H1 (cell line): ENCODE results near the gene COIL. TPM values are rescaled to one million over a fixed set of nuclear protein-coding genes. Genes with fewer than 3 reads are reported as not detected.

Source experiments
- CTCF ChIA-PET: fragments of 300-600 bp; sonication (Branson Sonifier 250); formaldehyde crosslinking; loops from one replicate; lab custom pipeline; 2021; ENCODE audit not compliant: partially characterized antibody; lab: Charles Lee
- POLR2A ChIA-PET: fragments of 300-600 bp; sonication (Branson Sonifier 250); formaldehyde crosslinking; loops from one replicate; lab custom pipeline; 2021; ENCODE audit warnings: inconsistent platforms; ENCODE audit not compliant: partially characterized antibody; lab: Charles Lee
- DNase-seq, 2 experiments: peaks; one replicate each; pipeline versions ENCODE4 v3.0.0 to v3.0.0-alpha.2; 2010 to 2022; ENCODE audit warnings: low spot score in 2 of 2, low read depth in 1 of 2, mixed read lengths in 1 of 2
- FAIRE-seq: peaks from 2 replicates; lab custom pipeline; 2011; peaks lifted over from hg19 to GRCh38; lab: Jason Lieb, UNC
- H2AFZ ChIP-seq: 2 replicates; pipeline ENCODE4 v1.8.1; 2012; ENCODE audit warnings: low read length, inconsistent platforms
- H2AK5ac ChIP-seq: 2 replicates; pipeline ENCODE4 v1.6.1; 2013; ENCODE audit warnings: low read depth, low read length
- H2BK120ac ChIP-seq: replicated peaks from 2 replicates; pipeline ENCODE3; 2013; ENCODE audit warnings: low read depth, low read length, inconsistent platforms
- H2BK12ac ChIP-seq: 2 replicates; pipeline ENCODE4 v1.6.1; 2013; ENCODE audit warnings: low read depth, low read length
- H2BK15ac ChIP-seq: 2 replicates; pipeline ENCODE4 v1.6.1; 2013; ENCODE audit warnings: low read length
- H2BK20ac ChIP-seq: 2 replicates; pipeline ENCODE4 v1.6.1; 2013; ENCODE audit warnings: low read length
- H2BK5ac ChIP-seq: 2 replicates; pipeline ENCODE4 v1.6.1; 2013; ENCODE audit warnings: low read depth, low read length
- H3K14ac ChIP-seq: 2 replicates; pipeline ENCODE4 v1.6.1; 2013; ENCODE audit warnings: inconsistent platforms; ENCODE audit not compliant: insufficient read length
- H3K18ac ChIP-seq: 2 replicates; pipeline ENCODE4 v1.6.1; 2013; ENCODE audit warnings: low read length; ENCODE audit errors: extremely low read depth
- H3K23ac ChIP-seq: 2 replicates; pipeline ENCODE4 v1.6.1; 2013; ENCODE audit warnings: inconsistent platforms; ENCODE audit not compliant: insufficient read length
- H3K23me2 ChIP-seq: 2 replicates; pipeline ENCODE4 v1.6.1; 2013; ENCODE audit warnings: low read depth, low read length
- H3K27ac ChIP-seq: 2 replicates; pipeline ENCODE4 v1.6.1; 2011; ENCODE audit warnings: low read depth, low read length, inconsistent platforms
- H3K27me3 ChIP-seq, 4 experiments: replicated peaks in 1 of 4; 1 replicate in 1 of 4; 2 replicates in 3 of 4; pipeline versions ENCODE4 v1.6.1 to v1.8.1; 2011 to 2013; ENCODE audit warnings: low read length in 3 of 4, mild to moderate bottlenecking in 3 of 4, inconsistent platforms in 2 of 4, mixed read lengths in 2 of 4, moderate library complexity in 1 of 4; ENCODE audit not compliant: control insufficient read depth in 3 of 4, insufficient read depth in 3 of 4; ENCODE audit errors: extremely low read depth in 1 of 4
- H3K36me3 ChIP-seq, 4 experiments: 2 replicates each; pipeline versions ENCODE4 v1.6.1 to v1.8.1; 2011 to 2013; ENCODE audit warnings: mild to moderate bottlenecking in 4 of 4, low read length in 3 of 4, moderate library complexity in 2 of 4, control low read depth in 1 of 4, inconsistent platforms in 1 of 4; ENCODE audit not compliant: insufficient read depth in 4 of 4, control insufficient read depth in 2 of 4
- H3K4ac ChIP-seq: replicated peaks from 2 replicates; pipeline ENCODE3; 2013; ENCODE audit warnings: low read length, low read depth, mixed read lengths, inconsistent platforms; ENCODE audit not compliant: insufficient read length
- H3K4me1 ChIP-seq, 4 experiments: replicated peaks in 1 of 4; 1 replicate in 1 of 4; 2 replicates in 3 of 4; pipeline versions ENCODE4 v1.6.1 to v1.8.1; 2011 to 2013; ENCODE audit warnings: low read length in 3 of 4, inconsistent platforms in 2 of 4, mixed read lengths in 1 of 4; ENCODE audit not compliant: insufficient read depth in 4 of 4, control insufficient read depth in 3 of 4
- H3K4me2 ChIP-seq, 2 experiments: 2 replicates each; pipeline versions ENCODE4 v1.6.1 to v1.8.1; 2011 to 2013; ENCODE audit warnings: low read depth in 2 of 2, low read length in 2 of 2, control low read depth in 1 of 2, inconsistent platforms in 1 of 2, mild to moderate bottlenecking in 1 of 2; ENCODE audit not compliant: insufficient read depth in 1 of 2
- H3K4me3 ChIP-seq, 4 experiments: fragments of 200-600, 300-600 bp in 1 of 4; sonication (generic), shearing (Covaris generic), sonication (Bioruptor Twin) in 1 of 4; 2 replicates each; pipeline versions ENCODE4 v1.5.1 to v1.8.1; 2011 to 2016; ENCODE audit warnings: low read length in 4 of 4, low read depth in 3 of 4, control low read depth in 2 of 4, inconsistent platforms in 2 of 4, mild to moderate bottlenecking in 2 of 4, mixed read lengths in 1 of 4, moderate library complexity in 1 of 4; ENCODE audit not compliant: insufficient read depth in 2 of 4; ENCODE audit errors: extremely low read depth in 1 of 4
- H3K56ac ChIP-seq: replicated peaks from 2 replicates; pipeline ENCODE3; 2013; ENCODE audit warnings: low read depth, mild to moderate bottlenecking, mixed read lengths, low read length, inconsistent platforms; ENCODE audit not compliant: insufficient read length
- H3K79me1 ChIP-seq: 2 replicates; pipeline ENCODE4 v1.6.1; 2013; ENCODE audit warnings: low read depth, low read length, control low read depth
- H3K79me2 ChIP-seq, 2 experiments: 2 replicates each; pipeline versions ENCODE4 v1.6.1 to v1.8.1; 2012 to 2013; ENCODE audit warnings: low read length in 2 of 2, mild to moderate bottlenecking in 2 of 2, inconsistent platforms in 1 of 2; ENCODE audit not compliant: insufficient read depth in 2 of 2, control insufficient read depth in 1 of 2
- H3K9ac ChIP-seq, 4 experiments: replicated peaks in 1 of 4; 1 replicate in 1 of 4; 2 replicates in 3 of 4; pipeline versions ENCODE4 v1.6.1 to v1.8.1; 2011 to 2013; ENCODE audit warnings: low read depth in 3 of 4, low read length in 3 of 4, control low read depth in 2 of 4, mild to moderate bottlenecking in 2 of 4, moderate library complexity in 2 of 4, inconsistent platforms in 1 of 4; ENCODE audit errors: extremely low read depth in 1 of 4
- H3K9me3 ChIP-seq, 2 experiments: 2 replicates each; pipeline versions ENCODE4 v1.6.1 to v1.8.1; 2012 to 2013; ENCODE audit warnings: mild to moderate bottlenecking in 2 of 2, moderate library complexity in 2 of 2, control low read depth in 1 of 2, inconsistent platforms in 1 of 2, low read depth in 1 of 2, low read length in 1 of 2, mixed read lengths in 1 of 2; ENCODE audit not compliant: insufficient read depth in 2 of 2
- H4K20me1 ChIP-seq, 2 experiments: replicated peaks in 1 of 2; 2 replicates each; pipeline versions ENCODE3 to v1.8.1; 2011 to 2013; ENCODE audit warnings: inconsistent platforms in 2 of 2, low read length in 2 of 2, mild to moderate bottlenecking in 1 of 2; ENCODE audit not compliant: insufficient read depth in 2 of 2, control insufficient read depth in 1 of 2
- H4K5ac ChIP-seq: 2 replicates; pipeline ENCODE4 v1.6.1; 2013; ENCODE audit warnings: low read length, low read depth, mixed read lengths, inconsistent platforms; ENCODE audit not compliant: insufficient read length
- H4K8ac ChIP-seq: 2 replicates; pipeline ENCODE4 v1.8.0; 2013; ENCODE audit warnings: mild to moderate bottlenecking, moderate library complexity, low read length, inconsistent platforms; ENCODE audit not compliant: insufficient read depth; ENCODE audit errors: extremely low read depth
- H4K91ac ChIP-seq: replicated peaks from 2 replicates; pipeline ENCODE3; 2013; ENCODE audit warnings: low read length, mixed read lengths, inconsistent platforms; ENCODE audit not compliant: insufficient read length
- GTF2F1 ChIP-seq: IDR thresholded peaks from 2 replicates; pipeline ENCODE4 v1.6.1; 2012; ENCODE audit warnings: low read depth, low read length, improper control_type of control experiment, borderline replicate concordance
- KDM4A ChIP-seq: IDR thresholded peaks from one replicate; pipeline ENCODE4 v1.7.1; 2012; ENCODE audit warnings: low read depth, mild to moderate bottlenecking, moderate library complexity, low read length, inconsistent platforms; ENCODE audit not compliant: severe bottlenecking
- MAFK ChIP-seq: IDR thresholded peaks from 2 replicates; pipeline ENCODE4 v1.6.1; 2012; ENCODE audit warnings: low read depth, mild to moderate bottlenecking, improper control_type of control experiment, low read length
- SIN3A ChIP-seq, 2 experiments: IDR thresholded peaks in 1 of 2; conservative IDR thresholded peaks in 1 of 2; 2 replicates each; pipeline ENCODE4 v1.6.1; 2011 to 2012; ENCODE audit warnings: low read length in 2 of 2, improper control_type of control experiment in 1 of 2, low read depth in 1 of 2, mild to moderate bottlenecking in 1 of 2
- SP1 ChIP-seq: IDR thresholded peaks from 2 replicates; pipeline ENCODE4 v1.6.1; 2011; ENCODE audit warnings: low read depth, low read length
- TAF1 ChIP-seq: IDR thresholded peaks from 2 replicates; pipeline ENCODE4 v1.6.1; 2011; ENCODE audit warnings: mild to moderate bottlenecking, low read depth, low read length
- TBP ChIP-seq: IDR thresholded peaks from 2 replicates; pipeline ENCODE4 v1.6.1; 2011; ENCODE audit warnings: low read depth, low read length, improper control_type of control experiment
- WGBS, 2 experiments: shearing (Covaris generic) in 1 of 2; methylation state at CpG; one replicate each; pipeline versions ENCODE4 v1.1.6 to v1.1.7; 2013 to 2015; ENCODE audit warnings: low lambda C conversion rate in 2 of 2, mixed read lengths in 2 of 2, inconsistent platforms in 1 of 2, low coverage in 1 of 2, missing lambda C conversion rate in 1 of 2; ENCODE audit not compliant: insufficient replicate concordance in 2 of 2, insufficient coverage in 1 of 2, insufficient read length in 1 of 2; ENCODE audit errors: extremely low coverage in 1 of 2, missing lambda C conversion rate in 1 of 2; 5-methylcytosine and 5-hydroxymethylcytosine counted together
- long read RNA-seq, 2 experiments: library from RNA in 1 of 2; library from capped mRNA in 1 of 2; stranded (forward); transcript quantifications; one replicate each; pipeline ENCODE4 v2.0.0, GENCODE V29; 2021; ENCODE audit warnings: inconsistent platforms in 1 of 2
- polyA minus RNA-seq, 3 experiments: library from RNA; depleted of rRNA, polyadenylated mRNA; stranded (reverse); fragments of >200 nt; gene quantifications; 1 replicate in 2 of 3; 2 replicates in 1 of 3; pipeline ENCODE4 v1.2.3, GENCODE V29; 2011
- polyA plus RNA-seq, 7 experiments: library from polyadenylated mRNA; depleted of rRNA in 3 of 7; stranded (reverse) in 5 of 7; unstranded in 2 of 7; fragments of >200 nt in 5 of 7; fragments of 200-250 nt in 2 of 7; gene quantifications; 1 replicate in 5 of 7; 2 replicates in 1 of 7; 4 replicates in 1 of 7; pipeline versions ENCODE4 v1.2.1 to v1.2.3, GENCODE V29; 2011 to 2013; ENCODE audit warnings: missing spikeins in 2 of 7, mixed read lengths in 2 of 7
- total RNA-seq: library from RNA; stranded (reverse); fragmentation: NEBNext Ultra II Directional; extraction: Animal tissue kit (Norgen Biotek cat#: 25700); gene quantifications from 2 replicates; pipeline ENCODE4 v1.2.1, GENCODE V29; 2021

The COIL gene
- total RNA-seq = 21.3 and 23.6 TPM in 2 replicates
- 3.1 and 5.2 TPM in 2 replicates for polyA plus RNA-seq (2011; rRNA removed)
- 7.3 TPM for polyA plus RNA-seq (2011; cell fraction: cytosol; rRNA removed)
- polyA plus RNA-seq (2011; cell fraction: nucleus; rRNA removed) = 2.5 TPM
- 13.2 to 16.5 TPM (median 13.9 TPM) in 4 replicates for polyA plus RNA-seq (2012, experiment 1 of 2)
- polyA plus RNA-seq (2012, experiment 2 of 2) = 2.0 TPM
- polyA plus RNA-seq (2013, experiment 1 of 2) = 19.4 TPM
- 18.7 TPM for polyA plus RNA-seq (2013, experiment 2 of 2)
- polyA minus RNA-seq (2011; rRNA and poly(A)+ RNA removed) = 5.0 and 6.5 TPM in 2 replicates
- polyA minus RNA-seq (2011; cell fraction: cytosol; rRNA and poly(A)+ RNA removed) = 4.5 TPM
- polyA minus RNA-seq (2011; cell fraction: nucleus; rRNA and poly(A)+ RNA removed) = 7.6 TPM
- long read RNA-seq, experiment 1, partial matches to known transcripts = 14 of 25 reads
- long read RNA-seq, experiment 1, other reads (novel, unspliced or antisense) = 7 of 25 reads
- long read RNA-seq, experiment 2, transcript COIL-201 (7 exons, 2,650 nt) = major isoform, 10 of 13 reads
- long read RNA-seq, experiment 2, partial matches to known transcripts = 2 of 13 reads
- long read RNA-seq, experiment 2, other reads (novel, unspliced or antisense) = 1 of 13 reads

GRCh38 chr17:56960596-56961538 is at the start of gene COIL:
Gene COIL, minus strand, starts transcription at chr17:56961050. Its CDS starts 31 bp downstream, at chr17:56961019.
- Histone ChIP-seq H3K9me3 (no peaks in the 10 kb centered on the region), H3K56ac (peak within 1 kb of the TSS; percentile 95), H4K20me1 (no peaks in the 10 kb centered on the region), H2BK20ac (no peak within 1 kb of the TSS), H3K27me3 (no peaks in the 10 kb centered on the region), H2BK120ac (no peak within 1 kb of the TSS), H4K5ac (peak within 1 kb of the TSS; percentile 93), H2AK5ac (no peak within 1 kb of the TSS), H3K4me3 (peak within 1 kb of the TSS; percentile 55 to 88 (median 70)), H3K4ac (peak within 1 kb of the TSS; percentile 75), H3K23me2 (no peaks in the 10 kb centered on the region), H3K4me1 (no peaks in the 10 kb centered on the region; a peak in 1 of 7 replicates), H3K36me3 (no peaks in the 10 kb centered on the region), H3K9ac (peak within 1 kb of the TSS; percentile 76 to 99 (median 94)), H3K4me2 (peak within 1 kb of the TSS; percentile 20 to 53; a peak in 3 of 4 replicates), H3K14ac (no peak within 1 kb of the TSS), H3K79me2 (peaks cover 5 to 33% of the 10 kb centered on the region in 2 experiments; a peak in 3 of 4 replicates), H3K23ac (no peak within 1 kb of the TSS), H4K8ac (peak within 1 kb of the TSS; percentile 98), H3K79me1 (peaks cover 3% of the 10 kb centered on the region; the same call in 1 of the 2 replicates), H2BK12ac (peak within 1 kb of the TSS; percentile 98; the same call in 1 of the 2 replicates), H2BK5ac (peak within 1 kb of the TSS; percentile 96), H2BK15ac (no peak within 1 kb of the TSS; the same call in 1 of the 2 replicates), H2AFZ (peak within 1 kb of the TSS; percentile 47; the same call in 1 of the 2 replicates), H3K18ac (peak within 1 kb of the TSS; percentile 95), H4K91ac (peak within 1 kb of the TSS; percentile 94), H3K27ac (peak within 1 kb of the TSS; percentile 96)
- FAIRE-seq = no peak
- WGBS, 2 experiments = 8% methylated on average over 49 of the region's 59 CpGs; no CpG with 5 or more reads in 1 of the 2 experiments
- ChIA-PET POLR2A (interaction anchor here (0.6 to 1.0 kb wide), 5 partner anchors 9 to 1699 kb away, joined by 3 to 5 read pairs (median 4); partner anchors contain the start of gene SCPEP1), CTCF (interaction anchor here (0.5 to 1.3 kb wide), 8 partner anchors 14 to 1277 kb away, joined by 3 to 4 read pairs (median 3); no protein-coding TSS in a partner anchor)
- peak; percentile 82 to 99 for DNase-seq
- TF ChIP-seq GTF2F1 (no peak), SIN3A (conservative IDR thresholded peaks at IDR 0.05 in 1 of 2, IDR thresholded peaks at IDR 0.05 in 1 of 2; ENCODE audit: low read depth in 1 of 2, low read length in 2 of 2) (peak in 1 of 2 experiments; percentile 87; a peak in 2 of 4 replicates), SP1 (no peak), KDM4A (peak; percentile 59), MAFK (no peak), TBP (peak; percentile 81; the same call in 1 of the 2 replicates), TAF1 (peak; percentile 90)
